GM19463 (cell line): ENCODE results near the gene MSH4.
"Not testable (repeated sequence)": the region's sequence is repeated elsewhere in the genome, so short reads cannot be mapped to it uniquely, and the experiment has no call there.

Experiments used
- ATAC-seq: cut with Tn5 transposase; IDR thresholded peaks from one replicate; pipeline ENCODE4 v1.9.1; 2021; ENCODE audit warnings: mild to moderate bottlenecking, moderate library complexity; ENCODE audit not compliant: unreplicated experiment

MSH4 gene

GRCh38 chr1:75795703-75796193, 934 bp upstream of the MSH4 start:
- ATAC-seq, result peak; percentile 3

- peak; percentile 23 for ATAC-seq
These were observed 549 bp downstream of the MSH4 start for GRCh38 chr1:75797273-75797588.

- no peak for ATAC-seq
These were observed 1.0 kb downstream of the MSH4 start for GRCh38 chr1:75797606-75798216.

- not testable (repeated sequence) for ATAC-seq
These were observed 4.8 kb downstream of the MSH4 start for GRCh38 chr1:75801480-75801879.

- ATAC-seq, result no peak
These were observed 12.2 kb downstream of the MSH4 start for GRCh38 chr1:75808921-75809320.

- not testable (repeated sequence) for ATAC-seq
These were observed 13.4 kb downstream of the MSH4 start for GRCh38 chr1:75810113-75810512.

- no peak for ATAC-seq
These were observed 14.7 kb downstream of the MSH4 start for GRCh38 chr1:75811211-75811981.

- ATAC-seq, result no peak
These were observed 15.4 kb downstream of the MSH4 start for GRCh38 chr1:75812065-75812464.

- not testable (repeated sequence) for ATAC-seq
These were observed 26.9 kb downstream of the MSH4 start for GRCh38 chr1:75823596-75823995.

- no peak for ATAC-seq
These were observed 39.9 kb downstream of the MSH4 start for GRCh38 chr1:75836528-75837100.

GRCh38 chr1:75838079-75838478, 41.4 kb downstream of the MSH4 start:
- no peak for ATAC-seq

GRCh38 chr1:75841421-75841820, 44.7 kb downstream of the MSH4 start:
- no peak for ATAC-seq

GRCh38 chr1:75845576-75845975, 48.9 kb downstream of the MSH4 start:
- ATAC-seq, result no peak

GRCh38 chr1:75855010-75855409, 58.3 kb downstream of the MSH4 start:
- no peak for ATAC-seq

- ATAC-seq, result no peak
These were observed 59.1 kb downstream of the MSH4 start for GRCh38 chr1:75855734-75856133.

GRCh38 chr1:75861831-75862230, 65.1 kb downstream of the MSH4 start:
- no peak for ATAC-seq

GRCh38 chr1:75870951-75871350, 74.3 kb downstream of the MSH4 start:
- ATAC-seq, result no peak

- no peak for ATAC-seq
These were observed 83.3 kb downstream of the MSH4 start for GRCh38 chr1:75879985-75880384.

- ATAC-seq, result no peak
These were observed 87.8 kb downstream of the MSH4 start for GRCh38 chr1:75884437-75884836.

GRCh38 chr1:75901371-75901770, 104.7 kb downstream of the MSH4 start:
- no peak for ATAC-seq

GRCh38 chr1:75908717-75909152, 112.1 kb downstream of the MSH4 start:
- ATAC-seq, result peak; percentile 90

GRCh38 chr1:75916834-75917233, 120.2 kb downstream of the MSH4 start:
- no peak for ATAC-seq
